ENCODE data around the gene KRTAP1-3.

GRCh38 chr17:41026715-41027471 lies 7.8 kb downstream of the KRTAP1-3 start, which contains the start of gene KRTAP1-5:
- TF ChIP-seq CTCF (optimal IDR thresholded peaks at IDR 0.05 in 1 of 3, IDR thresholded peaks at IDR 0.05 in 1 of 3, conservative IDR thresholded peaks at IDR 0.05 in 1 of 3; ENCODE audit: extremely low read depth in 1 of 3, insufficient read depth in 2 of 3, low read length in 3 of 3), result no peak
- no peak for TF ChIP-seq EZH2 (IDR thresholded peaks at IDR 0.05; ENCODE audit: low read length)

Measured in keratinocyte (primary cell).